BLaER1 (cell line): Measurements from ENCODE around the gene FITM2.

ENCODE experiments used
- H3K27ac ChIP-seq: shearing (Covaris generic); formaldehyde crosslinking; 2 replicates; pipeline ENCODE4 v1.8.1; 2022
- H3K27me3 ChIP-seq: shearing (Covaris generic); formaldehyde crosslinking; 2 replicates; pipeline ENCODE4 v1.8.1; 2022
- H3K36me3 ChIP-seq: shearing (Covaris generic); formaldehyde crosslinking; 2 replicates; pipeline ENCODE4 v1.8.1; 2022
- H3K4me1 ChIP-seq: shearing (Covaris generic); formaldehyde crosslinking; 2 replicates; pipeline ENCODE4 v1.8.1; 2022
- H3K4me2 ChIP-seq: shearing (Covaris generic); formaldehyde crosslinking; 2 replicates; pipeline ENCODE4 v1.8.1; 2022
- H3K4me3 ChIP-seq: shearing (Covaris generic); formaldehyde crosslinking; 2 replicates; pipeline ENCODE4 v1.8.1; 2022
- H3K9ac ChIP-seq: shearing (Covaris generic); formaldehyde crosslinking; 2 replicates; pipeline ENCODE4 v1.8.1; 2022
- H3K9me3 ChIP-seq: shearing (Covaris generic); formaldehyde crosslinking; 2 replicates; pipeline ENCODE4 v1.8.1; 2022
- H4K20me1 ChIP-seq: shearing (Covaris generic); formaldehyde crosslinking; 2 replicates; pipeline ENCODE4 v1.8.1; 2022
- Cebpa-rat ChIP-seq: shearing (Covaris generic); IDR thresholded peaks from 2 replicates; pipeline ENCODE4 v1.8.1; 2022

FITM2 gene

DNA sequence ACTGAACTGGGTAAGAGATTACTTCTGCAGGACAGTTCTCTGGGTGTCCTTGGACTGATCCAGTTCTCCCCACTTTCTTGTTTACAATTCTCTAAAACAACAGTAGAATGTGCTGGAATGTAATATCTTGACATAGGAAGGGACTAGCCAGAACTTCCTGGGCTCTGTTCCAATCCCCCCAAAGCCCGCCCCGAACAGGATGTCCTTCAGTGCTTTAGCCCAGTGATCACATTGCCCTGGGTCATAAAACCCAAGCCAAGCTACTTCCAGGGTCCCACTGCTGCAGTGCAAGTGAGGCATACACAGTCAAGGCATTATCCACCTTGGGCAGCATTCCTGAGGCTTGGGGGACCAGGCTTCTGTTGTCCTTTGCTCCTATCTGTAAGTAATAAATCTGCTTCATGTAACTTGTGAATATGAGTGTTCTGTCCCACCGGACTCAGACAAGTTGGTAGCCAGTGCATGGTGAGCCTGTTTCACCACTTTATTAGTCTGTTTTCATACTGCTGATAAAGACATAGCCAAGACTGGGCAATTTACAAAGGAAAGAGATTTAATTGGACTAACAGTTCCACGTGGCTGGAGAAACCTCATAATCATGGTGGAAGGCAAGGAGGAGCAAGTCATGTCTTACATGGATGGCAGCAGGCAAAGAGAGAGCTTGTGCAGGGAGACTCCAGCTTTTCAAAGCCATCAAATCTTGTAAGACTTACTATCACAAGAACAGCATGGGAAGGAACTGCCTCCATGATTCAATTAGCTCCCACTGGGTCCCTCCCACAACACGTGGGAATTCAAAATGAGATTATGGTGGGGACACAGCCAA is 23.5 kb downstream of the FITM2 start:
- TF ChIP-seq Cebpa-rat = no peak
- H4K20me1 ChIP-seq = no peaks in the 10 kb centered on the region
- peaks cover 11% of the 10 kb centered on the region; the same call in 1 of the 2 replicates for H3K36me3 ChIP-seq
- H3K4me3 ChIP-seq = no peak overlapping the region
- H3K27ac ChIP-seq = no peak overlapping the region
- no peaks in the 10 kb centered on the region for H3K4me1 ChIP-seq
- H3K9ac ChIP-seq = no peak overlapping the region
- H3K9me3 ChIP-seq = peaks cover 15% of the 10 kb centered on the region
- no peak overlapping the region for H3K4me2 ChIP-seq
- H3K27me3 ChIP-seq = no peaks in the 10 kb centered on the region

GRCh38 chr20:44284032-44284431 is 27.0 kb downstream of the FITM2 start:
- Histone ChIP-seq H3K36me3 (peaks cover 9% of the 10 kb centered on the region; the same call in 1 of the 2 replicates), H3K9me3 (peaks cover 15% of the 10 kb centered on the region), H4K20me1 (no peaks in the 10 kb centered on the region), H3K4me2 (no peak overlapping the region), H3K4me1 (no peaks in the 10 kb centered on the region), H3K27ac (no peak overlapping the region), H3K9ac (no peak overlapping the region), H3K27me3 (no peaks in the 10 kb centered on the region), H3K4me3 (no peak overlapping the region)
- no peak for TF ChIP-seq Cebpa-rat

- Histone ChIP-seq H3K9me3 (no peaks in the 10 kb centered on the region), H3K9ac (no peak overlapping the region), H3K27me3 (no peaks in the 10 kb centered on the region), H3K27ac (no peak overlapping the region), H3K36me3 (no peaks in the 10 kb centered on the region), H3K4me2 (no peak overlapping the region), H4K20me1 (no peaks in the 10 kb centered on the region), H3K4me3 (no peak overlapping the region), H3K4me1 (no peaks in the 10 kb centered on the region)
- TF ChIP-seq Cebpa-rat = no peak
Observed at GRCh38 chr20:44282192-44282591, 28.8 kb downstream of the FITM2 start.

GRCh38 chr20:44280387-44280786 is 30.6 kb downstream of the FITM2 start:
- TF ChIP-seq Cebpa-rat = no peak
- Histone ChIP-seq H3K4me2 (no peak overlapping the region), H3K9me3 (no peaks in the 10 kb centered on the region), H3K36me3 (no peaks in the 10 kb centered on the region), H3K27me3 (no peaks in the 10 kb centered on the region), H4K20me1 (no peaks in the 10 kb centered on the region), H3K9ac (no peak overlapping the region), H3K4me1 (no peaks in the 10 kb centered on the region), H3K4me3 (no peak overlapping the region), H3K27ac (no peak overlapping the region)

DNA sequence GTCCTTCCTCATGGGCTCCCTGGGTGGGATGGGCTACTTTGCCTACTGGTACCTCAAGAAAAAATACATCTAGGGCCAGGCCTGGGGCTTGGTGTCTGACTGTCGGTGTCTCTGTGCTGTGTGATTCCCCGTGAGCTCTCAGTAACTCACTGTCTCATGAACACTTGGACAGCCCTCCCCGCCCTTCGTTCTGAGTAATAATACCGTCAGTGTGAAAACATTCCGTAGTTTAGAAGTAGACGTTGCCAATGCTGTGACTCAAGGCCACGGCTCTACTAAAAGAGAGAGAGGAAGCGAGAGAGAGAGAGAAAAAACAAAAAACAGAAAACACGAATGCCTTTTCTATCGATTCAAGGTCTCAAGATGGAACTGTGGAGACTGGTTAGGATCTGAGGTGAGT is 31.8 kb downstream of the FITM2 start:
- H3K4me3 ChIP-seq = no peak overlapping the region
- H3K9ac ChIP-seq = no peak overlapping the region
- no peaks in the 10 kb centered on the region for H3K36me3 ChIP-seq
- H3K9me3 ChIP-seq = no peaks in the 10 kb centered on the region
- no peak for TF ChIP-seq Cebpa-rat
- H3K27ac ChIP-seq = no peak overlapping the region
- no peaks in the 10 kb centered on the region for H4K20me1 ChIP-seq
- no peaks in the 10 kb centered on the region for H3K27me3 ChIP-seq
- H3K4me1 ChIP-seq = no peaks in the 10 kb centered on the region
- H3K4me2 ChIP-seq = no peak overlapping the region

- H3K36me3 ChIP-seq = no peaks in the 10 kb centered on the region
- H3K4me2 ChIP-seq = no peak overlapping the region
- H3K9ac ChIP-seq = no peak overlapping the region
- H4K20me1 ChIP-seq = no peaks in the 10 kb centered on the region
- no peak overlapping the region for H3K4me3 ChIP-seq
- no peaks in the 10 kb centered on the region for H3K9me3 ChIP-seq
- H3K4me1 ChIP-seq = no peaks in the 10 kb centered on the region
- TF ChIP-seq Cebpa-rat = no peak
- H3K27ac ChIP-seq = no peak overlapping the region
- H3K27me3 ChIP-seq = no peaks in the 10 kb centered on the region
Observed at GRCh38 chr20:44274303-44275017, 36.5 kb downstream of the FITM2 start.

DNA sequence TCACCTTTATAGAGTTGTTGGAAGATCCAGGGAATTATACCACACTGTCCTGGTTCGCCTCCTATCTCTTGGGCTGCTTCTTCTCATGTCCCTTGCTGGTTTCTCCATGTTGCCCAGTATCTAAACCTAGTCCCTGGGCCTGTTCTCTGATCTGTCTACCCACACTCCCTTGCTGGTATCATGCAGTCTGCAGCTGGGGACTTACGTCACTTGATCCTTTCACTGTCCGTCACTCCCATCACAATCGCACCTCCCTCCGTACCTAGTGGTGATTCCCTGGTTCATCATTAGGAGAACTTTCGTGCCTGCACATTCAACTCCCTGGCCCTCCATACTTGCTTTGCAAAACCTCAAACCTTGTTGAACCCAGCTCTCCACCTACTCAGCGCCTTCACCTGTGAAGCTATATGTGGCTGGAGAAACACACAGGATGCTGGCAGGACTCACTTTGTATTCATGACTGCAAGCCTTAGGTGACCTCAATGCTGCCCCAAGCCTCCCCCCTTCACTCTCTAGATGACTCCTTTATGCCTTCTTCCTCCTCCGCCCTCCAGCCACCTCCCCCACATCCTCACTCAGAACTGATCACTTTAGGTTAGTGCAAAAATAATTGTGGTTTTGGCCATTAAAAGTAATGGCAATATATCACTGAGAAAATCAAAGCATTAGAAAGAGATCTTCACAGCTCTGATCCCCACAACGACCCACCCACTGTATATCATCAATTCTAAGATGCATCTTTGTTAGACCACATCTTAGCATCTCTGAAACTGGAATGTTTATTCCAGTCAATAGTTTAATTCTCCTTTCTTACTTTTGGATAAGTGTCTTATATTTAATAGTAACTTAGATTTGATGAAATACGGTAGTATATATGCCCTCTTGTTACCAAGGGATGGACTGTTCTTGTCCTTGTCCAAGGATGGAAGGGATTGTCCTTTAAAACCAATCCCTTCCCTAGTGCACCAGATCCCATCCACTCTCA is 37.5 kb downstream of the FITM2 start:
- H3K9ac ChIP-seq = no peak overlapping the region
- H3K9me3 ChIP-seq = no peaks in the 10 kb centered on the region
- no peak overlapping the region for H3K4me2 ChIP-seq
- no peak overlapping the region for H3K4me3 ChIP-seq
- H3K27ac ChIP-seq = no peak overlapping the region
- no peaks in the 10 kb centered on the region for H3K27me3 ChIP-seq
- TF ChIP-seq Cebpa-rat = no peak
- H3K4me1 ChIP-seq = no peaks in the 10 kb centered on the region
- no peaks in the 10 kb centered on the region for H4K20me1 ChIP-seq
- no peaks in the 10 kb centered on the region for H3K36me3 ChIP-seq

- Histone ChIP-seq H3K4me1 (no peaks in the 10 kb centered on the region), H3K9ac (no peak overlapping the region), H3K27me3 (no peaks in the 10 kb centered on the region), H3K36me3 (no peaks in the 10 kb centered on the region), H3K4me3 (no peak overlapping the region), H4K20me1 (no peaks in the 10 kb centered on the region), H3K27ac (no peak overlapping the region), H3K9me3 (no peaks in the 10 kb centered on the region), H3K4me2 (no peak overlapping the region)
- no peak for TF ChIP-seq Cebpa-rat
Observed at GRCh38 chr20:44271915-44272663, 38.9 kb downstream of the FITM2 start.

- no peaks in the 10 kb centered on the region for H3K27me3 ChIP-seq
- no peak overlapping the region for H3K4me2 ChIP-seq
- no peaks in the 10 kb centered on the region for H3K36me3 ChIP-seq
- H3K9me3 ChIP-seq = no peaks in the 10 kb centered on the region
- H3K4me3 ChIP-seq = no peak overlapping the region
- H3K27ac ChIP-seq = no peak overlapping the region
- TF ChIP-seq Cebpa-rat = no peak
- H3K4me1 ChIP-seq = no peaks in the 10 kb centered on the region
- no peak overlapping the region for H3K9ac ChIP-seq
- H4K20me1 ChIP-seq = peaks cover 10% of the 10 kb centered on the region; the same call in 1 of the 2 replicates
Observed at GRCh38 chr20:44268802-44269201, 42.2 kb downstream of the FITM2 start.
